HepG2 (cell line): ENCODE results near the gene ZDHHC14. TPM values are rescaled to one million over a fixed set of nuclear protein-coding genes. Genes with fewer than 3 reads are reported as not detected.

Experiments
- DDIT3 ChIP-seq: sonication (generic); formaldehyde crosslinking; IDR thresholded peaks from 2 replicates; pipeline ENCODE4 v1.4.0; 2020; ENCODE audit warnings: mild to moderate bottlenecking, missing genetic modification reagents
- ELF3 ChIP-seq: IDR thresholded peaks from 2 replicates; pipeline ENCODE4 v1.6.1; 2016; ENCODE audit warnings: missing genetic modification reagents, missing compliant biosample characterization
- EP300 ChIP-seq, 3 experiments: sonication (generic) in 1 of 3; formaldehyde crosslinking in 1 of 3; IDR thresholded peaks; 2 replicates each; pipeline versions ENCODE4 v1.5.1 to v1.6.1; 2011 to 2020; ENCODE audit warnings: low read depth in 2 of 3, low read length in 2 of 3, borderline replicate concordance in 1 of 3, improper control_type of control experiment in 1 of 3, mild to moderate bottlenecking in 1 of 3, missing genetic modification reagents in 1 of 3, moderate library complexity in 1 of 3
- FOXA1 ChIP-seq, 2 experiments: fragments of 450-650 bp in 1 of 2; sonication (generic) in 1 of 2; formaldehyde crosslinking in 1 of 2; IDR thresholded peaks; 2 replicates each; pipeline versions ENCODE4 v1.4.0 to v1.6.1; 2016 to 2020; ENCODE audit warnings: missing genetic modification reagents in 1 of 2
- FOXP4 ChIP-seq: sonication (generic); formaldehyde crosslinking; IDR thresholded peaks from 2 replicates; pipeline ENCODE4 v1.4.0; 2020; ENCODE audit warnings: missing genetic modification reagents
- HNRNPK ChIP-seq: fragments of 200-400 bp; formaldehyde crosslinking; IDR thresholded peaks from 2 replicates; pipeline ENCODE4 v1.6.1; 2018; ENCODE audit warnings: low read length, low read depth, moderate library complexity, mild to moderate bottlenecking; ENCODE audit not compliant: poor library complexity, severe bottlenecking
- MBD4 ChIP-seq: IDR thresholded peaks from 2 replicates; pipeline ENCODE4 v1.6.1; 2012; ENCODE audit warnings: low read length, inconsistent platforms, borderline replicate concordance
- MBNL3 ChIP-seq: fragments of 250-450 bp; sonication (Bioruptor Pico); conservative IDR thresholded peaks from 2 replicates; pipeline ENCODE4 v1.8.0; 2022; ENCODE audit warnings: mild to moderate bottlenecking, inconsistent platforms
- NCOA2 ChIP-seq: sonication (generic); formaldehyde crosslinking; IDR thresholded peaks from 2 replicates; pipeline ENCODE4 v1.8.0; 2022; ENCODE audit warnings: inconsistent platforms
- NCOA5 ChIP-seq: sonication (generic); formaldehyde crosslinking; IDR thresholded peaks from 2 replicates; pipeline ENCODE4 v1.4.0; 2020; ENCODE audit warnings: missing genetic modification reagents
- NR2F1 ChIP-seq, 2 experiments: fragments of 450-650 bp in 1 of 2; formaldehyde crosslinking in 1 of 2; IDR thresholded peaks; 2 replicates each; pipeline versions ENCODE4 v1.5.0 to v1.6.1; 2016 to 2020; ENCODE audit warnings: mild to moderate bottlenecking in 1 of 2, missing compliant biosample characterization in 1 of 2, missing genetic modification reagents in 1 of 2, moderate library complexity in 1 of 2
- SMARCE1 ChIP-seq: fragments of 450-650 bp; IDR thresholded peaks from 2 replicates; pipeline ENCODE4 v1.6.1; 2017; ENCODE audit warnings: borderline replicate concordance
- SOX6 ChIP-seq, 2 experiments: fragments of 450-650 bp in 1 of 2; sonication (generic) in 1 of 2; formaldehyde crosslinking in 1 of 2; IDR thresholded peaks; 2 replicates each; pipeline versions ENCODE4 v1.4.0 to v1.6.1; 2017 to 2020; ENCODE audit warnings: antibody characterized with exemption in 1 of 2, mild to moderate bottlenecking in 1 of 2, missing genetic modification reagents in 1 of 2
- SRSF1 ChIP-seq: fragments of 200-400 bp; formaldehyde crosslinking; optimal IDR thresholded peaks from 2 replicates; pipeline ENCODE3; 2017; ENCODE audit warnings: mild to moderate bottlenecking, low read depth, low read length, moderate library complexity
- STAT5B ChIP-seq: sonication (generic); formaldehyde crosslinking; IDR thresholded peaks from 2 replicates; pipeline ENCODE4 v1.4.0; 2020; ENCODE audit warnings: missing genetic modification reagents
- TEAD3 ChIP-seq: optimal IDR thresholded peaks from 2 replicates; pipeline ENCODE3; 2016; ENCODE audit warnings: borderline replicate concordance
- ZBTB1 ChIP-seq: sonication (generic); formaldehyde crosslinking; IDR thresholded peaks from 2 replicates; pipeline ENCODE4 v1.4.0; 2020; ENCODE audit warnings: missing genetic modification reagents, borderline replicate concordance
- ZFP82 ChIP-seq: sonication (generic); formaldehyde crosslinking; IDR thresholded peaks from 2 replicates; pipeline ENCODE4 v1.5.1; 2020; ENCODE audit warnings: mild to moderate bottlenecking, missing genetic modification reagents, borderline replicate concordance
- ZNF274 ChIP-seq: sonication (generic); formaldehyde crosslinking; IDR thresholded peaks from 2 replicates; pipeline ENCODE4 v1.5.1; 2020; ENCODE audit warnings: mild to moderate bottlenecking, missing genetic modification reagents
- ZNF317 ChIP-seq: sonication (generic); formaldehyde crosslinking; IDR thresholded peaks from 2 replicates; pipeline ENCODE4 v1.5.0; 2020; ENCODE audit warnings: mild to moderate bottlenecking, missing genetic modification reagents
- ZNF614 ChIP-seq: IDR thresholded peaks from 2 replicates; pipeline ENCODE4 v1.6.1; 2018; ENCODE audit warnings: missing biosample characterization, missing genetic modification reagents, inconsistent platforms, borderline replicate concordance
- ZNF672 ChIP-seq: sonication (generic); formaldehyde crosslinking; IDR thresholded peaks from 2 replicates; pipeline ENCODE4 v1.8.1; 2022; ENCODE audit warnings: missing genetic modification reagents
- ZNF761 ChIP-seq: sonication (generic); formaldehyde crosslinking; conservative IDR thresholded peaks from 2 replicates; pipeline ENCODE4 v1.4.0; 2020; ENCODE audit warnings: mild to moderate bottlenecking, missing genetic modification reagents
- polyA plus RNA-seq, 8 experiments: library from polyadenylated mRNA; depleted of rRNA in 3 of 8; stranded (reverse) in 7 of 8; unstranded in 1 of 8; fragments of >200 nt; fragmentation: Illumina TruSeq in 4 of 8; extraction: Trizol in 4 of 8; gene quantifications; 2 replicates each; pipeline versions ENCODE4 v1.2.1 to v1.2.3, GENCODE V29; 2011 to 2016; ENCODE audit warnings: low read depth in 4 of 8, missing spikeins in 1 of 8, mixed read lengths in 1 of 8; ENCODE audit not compliant: insufficient read depth in 1 of 8
- total RNA-seq, 5 experiments: library from RNA; depleted of rRNA; stranded (reverse); fragments of >200 nt; fragmentation: Illumina TruSeq; extraction: Trizol; gene quantifications; 2 replicates each; pipeline ENCODE4 v1.2.3, GENCODE V29; 2016; ENCODE audit warnings: low read depth in 1 of 5
- TF ChIP-seq, protein P1 (sequence below): sonication (generic); formaldehyde crosslinking; IDR thresholded peaks from 2 replicates; pipeline ENCODE4 v1.8.1; 2023; ENCODE audit warnings: mild to moderate bottlenecking, inconsistent platforms, moderate library complexity, missing genetic modification reagents, borderline replicate concordance
- TF ChIP-seq, protein P2 (sequence below): sonication (generic); formaldehyde crosslinking; IDR thresholded peaks from 2 replicates; pipeline ENCODE4 v1.4.0; 2020; ENCODE audit warnings: low read depth, mild to moderate bottlenecking, missing genetic modification reagents

The ZDHHC14 gene
- total and polyA plus RNA-seq, 2 of the 13 experiments (the other 11 are each of a cell fraction or from before 2014, with no cell fraction given) = 3.7 to 9.5 TPM

GRCh38 chr6:157539900-157540752 is 159.1 kb downstream of the ZDHHC14 start (continued):
- TF ChIP-seq ZFP82 (0 out of 2 replicates have a peak, but pooled peaks have one; percentile 36), SRSF1 (no peak), ELF3 (CRISPR knock-in tag) (peak; percentile 99), HNRNPK (no peak), ZBTB1 (CRISPR knock-in tag) (no peak), ZNF274 (CRISPR knock-in tag) (no peak; the same call in 1 of the 2 replicates), MBNL3 (no peak), TEAD3 (CRISPR knock-in tag) (peak; percentile 95), NCOA5 (CRISPR knock-in tag) (no peak), FOXP4 (CRISPR knock-in tag) (peak; percentile 90), NCOA2 (CRISPR knock-in tag) (peak; percentile 81), FOXA1 (IDR thresholded peaks at IDR 0.05) (no peak), FOXA1 (CRISPR knock-in tag; IDR thresholded peaks at IDR 0.05) (peak; percentile 84), MBD4 (no peak), DDIT3 (CRISPR knock-in tag) (no peak), EP300 (IDR thresholded peaks at IDR 0.05; ENCODE audit: low read depth in 2 of 2, low read length in 2 of 2) (peak; percentile 47 to 84; a peak in 3 of 4 replicates), EP300 (CRISPR knock-in tag; IDR thresholded peaks at IDR 0.05; ENCODE audit: borderline replicate concordance) (peak; percentile 68; the same call in 1 of the 2 replicates), SOX6 (IDR thresholded peaks at IDR 0.05) (no peak), SOX6 (CRISPR knock-in tag; IDR thresholded peaks at IDR 0.05) (peak; percentile 92), ZNF614 (CRISPR knock-in tag) (peak; percentile 97), NR2F1 (CRISPR knock-in tag; IDR thresholded peaks at IDR 0.05) (no peak), ZNF317 (CRISPR knock-in tag) (peak; percentile 80), SMARCE1 (no peak), ZNF672 (CRISPR knock-in tag) (no peak), STAT5B (CRISPR knock-in tag) (no peak), ZNF761 (CRISPR knock-in tag) (peak; percentile 85; the same call in 1 of the 2 replicates)
- TF ChIP-seq, protein P1, sequence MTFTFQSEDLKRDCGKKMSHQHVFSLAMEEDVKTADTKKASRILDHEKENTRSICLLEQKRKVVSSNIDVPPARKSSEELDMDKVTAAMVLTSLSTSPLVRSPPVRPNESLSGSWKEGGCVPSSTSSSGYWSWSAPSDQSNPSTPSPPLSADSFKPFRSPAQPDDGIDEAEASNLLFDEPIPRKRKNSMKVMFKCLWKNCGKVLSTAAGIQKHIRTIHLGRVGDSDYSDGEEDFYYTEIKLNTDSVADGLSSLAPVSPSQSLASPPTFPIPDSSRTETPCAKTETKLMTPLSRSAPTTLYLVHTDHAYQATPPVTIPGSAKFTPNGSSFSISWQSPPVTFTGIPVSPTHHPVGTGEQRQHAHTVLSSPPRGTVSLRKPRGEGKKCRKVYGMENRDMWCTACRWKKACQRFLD (CRISPR knock-in tag) = no peak
- TF ChIP-seq, protein P2, sequence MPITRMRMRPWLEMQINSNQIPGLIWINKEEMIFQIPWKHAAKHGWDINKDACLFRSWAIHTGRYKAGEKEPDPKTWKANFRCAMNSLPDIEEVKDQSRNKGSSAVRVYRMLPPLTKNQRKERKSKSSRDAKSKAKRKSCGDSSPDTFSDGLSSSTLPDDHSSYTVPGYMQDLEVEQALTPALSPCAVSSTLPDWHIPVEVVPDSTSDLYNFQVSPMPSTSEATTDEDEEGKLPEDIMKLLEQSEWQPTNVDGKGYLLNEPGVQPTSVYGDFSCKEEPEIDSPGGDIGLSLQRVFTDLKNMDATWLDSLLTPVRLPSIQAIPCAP (CRISPR knock-in tag) = no peak
